ENCODE results near the gene RTP5. TPM values are rescaled to one million over a fixed set of nuclear protein-coding genes. Genes with fewer than 3 reads are reported as not detected.

RTP5 gene
- total RNA-seq, 1 experiment from 2014 or later = not detected

- CTCF ChIA-PET = no interaction called here
- no peaks in the 10 kb centered on the region for H4K20me1 ChIP-seq (ENCODE audit: insufficient read depth)
- no peak for ATAC-seq
These were observed 12.4 kb upstream of the RTP5 start for GRCh38 chr2:241857041-241857541.

GRCh38 chr2:241857572-241858121 is 11.9 kb upstream of the RTP5 start:
- no peaks in the 10 kb centered on the region for H3K36me3 ChIP-seq (ENCODE audit: control insufficient read depth in 1 of 2, insufficient read depth in 2 of 2, low read length in 2 of 2)
- no TSS peak for BruUV-seq (replicated peaks)
- no peaks in the 10 kb centered on the region for H3K79me2 ChIP-seq (ENCODE audit: insufficient read depth, low read length)
- ATAC-seq (no peak), DNase-seq (ENCODE audit: low read depth, low spot score) (no peak)
- no peak overlapping the region for H3K27ac ChIP-seq (ENCODE audit: low read depth, low read length)
- ChIA-PET RAD21 (ENCODE audit: low non-redundant PET in 1 of 2, low total read pairs in 2 of 2, uncharacterized antibody in 2 of 2, unreplicated experiment in 2 of 2) (no interaction called here), CTCF (no interaction called here), POLR2A (no interaction called here)
- H3K9ac ChIP-seq (ENCODE audit: low read length) = no peak overlapping the region
- H3K27me3 ChIP-seq (ENCODE audit: insufficient read depth, low read length) = no peaks in the 10 kb centered on the region
- no peaks in the 10 kb centered on the region for H3K9me2 ChIP-seq (ENCODE audit: insufficient read depth)
- H3K4me3 ChIP-seq (replicated peaks in 1 of 2; ENCODE audit: low read depth in 1 of 2, low read length in 2 of 2) = no peak overlapping the region
- intact Hi-C loops (cut with micrococcal nuclease) = no loop called here
- no peak overlapping the region for H3K4me2 ChIP-seq (ENCODE audit: low read length)
- H3K4me1 ChIP-seq (ENCODE audit: control insufficient read depth in 1 of 2, insufficient read depth in 2 of 2, low read length in 2 of 2) = no peaks in the 10 kb centered on the region; a peak in 1 of 4 replicates
- no peaks in the 10 kb centered on the region for H4K20me1 ChIP-seq (ENCODE audit: insufficient read depth)
- no peaks in the 10 kb centered on the region for H3K9me3 ChIP-seq (ENCODE audit: control insufficient read depth in 1 of 2, insufficient read depth in 1 of 2, low read depth in 1 of 2, low read length in 2 of 2)
- no peak overlapping the region for H2AFZ ChIP-seq (ENCODE audit: low read depth, low read length, poor library complexity, severe bottlenecking)
- TF ChIP-seq, protein P1, sequence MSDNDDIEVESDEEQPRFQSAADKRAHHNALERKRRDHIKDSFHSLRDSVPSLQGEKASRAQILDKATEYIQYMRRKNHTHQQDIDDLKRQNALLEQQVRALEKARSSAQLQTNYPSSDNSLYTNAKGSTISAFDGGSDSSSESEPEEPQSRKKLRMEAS (IDR thresholded peaks at IDR 0.05) = no peak
- TF ChIP-seq CBX3 (IDR thresholded peaks at IDR 0.05; ENCODE audit: low read depth) (no peak), EZH2phosphoT487 (IDR thresholded peaks at IDR 0.05; ENCODE audit: borderline replicate concordance) (no peak), ZFX (IDR thresholded peaks at IDR 0.05) (no peak), ELF1 (IDR thresholded peaks at IDR 0.05; ENCODE audit: borderline replicate concordance, low read depth) (no peak), ZNF274 (IDR thresholded peaks at IDR 0.05; ENCODE audit: low read depth, low read length) (no peak), YY1 (IDR thresholded peaks at IDR 0.05; ENCODE audit: extremely low read depth, insufficient replicate concordance, low read depth, low read length) (no peak), FOSL1 (IDR thresholded peaks at IDR 0.05; ENCODE audit: low read depth) (no peak), JUND (IDR thresholded peaks at IDR 0.05) (no peak), EZH2 (IDR thresholded peaks at IDR 0.05) (no peak), ZBTB33 (IDR thresholded peaks at IDR 0.05; ENCODE audit: extremely low read depth, insufficient replicate concordance, low read length) (no peak)
- TF ChIP-seq, protein P2, sequence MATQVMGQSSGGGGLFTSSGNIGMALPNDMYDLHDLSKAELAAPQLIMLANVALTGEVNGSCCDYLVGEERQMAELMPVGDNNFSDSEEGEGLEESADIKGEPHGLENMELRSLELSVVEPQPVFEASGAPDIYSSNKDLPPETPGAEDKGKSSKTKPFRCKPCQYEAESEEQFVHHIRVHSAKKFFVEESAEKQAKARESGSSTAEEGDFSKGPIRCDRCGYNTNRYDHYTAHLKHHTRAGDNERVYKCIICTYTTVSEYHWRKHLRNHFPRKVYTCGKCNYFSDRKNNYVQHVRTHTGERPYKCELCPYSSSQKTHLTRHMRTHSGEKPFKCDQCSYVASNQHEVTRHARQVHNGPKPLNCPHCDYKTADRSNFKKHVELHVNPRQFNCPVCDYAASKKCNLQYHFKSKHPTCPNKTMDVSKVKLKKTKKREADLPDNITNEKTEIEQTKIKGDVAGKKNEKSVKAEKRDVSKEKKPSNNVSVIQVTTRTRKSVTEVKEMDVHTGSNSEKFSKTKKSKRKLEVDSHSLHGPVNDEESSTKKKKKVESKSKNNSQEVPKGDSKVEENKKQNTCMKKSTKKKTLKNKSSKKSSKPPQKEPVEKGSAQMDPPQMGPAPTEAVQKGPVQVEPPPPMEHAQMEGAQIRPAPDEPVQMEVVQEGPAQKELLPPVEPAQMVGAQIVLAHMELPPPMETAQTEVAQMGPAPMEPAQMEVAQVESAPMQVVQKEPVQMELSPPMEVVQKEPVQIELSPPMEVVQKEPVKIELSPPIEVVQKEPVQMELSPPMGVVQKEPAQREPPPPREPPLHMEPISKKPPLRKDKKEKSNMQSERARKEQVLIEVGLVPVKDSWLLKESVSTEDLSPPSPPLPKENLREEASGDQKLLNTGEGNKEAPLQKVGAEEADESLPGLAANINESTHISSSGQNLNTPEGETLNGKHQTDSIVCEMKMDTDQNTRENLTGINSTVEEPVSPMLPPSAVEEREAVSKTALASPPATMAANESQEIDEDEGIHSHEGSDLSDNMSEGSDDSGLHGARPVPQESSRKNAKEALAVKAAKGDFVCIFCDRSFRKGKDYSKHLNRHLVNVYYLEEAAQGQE (IDR thresholded peaks at IDR 0.05; ENCODE audit: low read depth) = no peak

More at GRCh38 chr2:241857041-241857541, 12.4 kb upstream of the RTP5 start:
- Histone ChIP-seq H3K4me2 (ENCODE audit: low read length) (no peak overlapping the region), H3K4me1 (ENCODE audit: control insufficient read depth in 1 of 2, insufficient read depth in 2 of 2, low read length in 2 of 2) (no peaks in the 10 kb centered on the region; a peak in 1 of 4 replicates), H3K27me3 (ENCODE audit: insufficient read depth, low read length) (no peaks in the 10 kb centered on the region), H3K9me2 (ENCODE audit: insufficient read depth) (no peaks in the 10 kb centered on the region), H2AFZ (ENCODE audit: low read depth, low read length, poor library complexity, severe bottlenecking) (no peak overlapping the region), H3K4me3 (replicated peaks in 1 of 2; ENCODE audit: low read depth in 1 of 2, low read length in 2 of 2) (no peak overlapping the region), H3K27ac (ENCODE audit: low read depth, low read length) (no peak overlapping the region), H3K79me2 (ENCODE audit: insufficient read depth, low read length) (no peaks in the 10 kb centered on the region), H3K9ac (ENCODE audit: low read length) (no peak overlapping the region), H3K36me3 (ENCODE audit: control insufficient read depth in 1 of 2, insufficient read depth in 2 of 2, low read length in 2 of 2) (no peaks in the 10 kb centered on the region), H3K9me3 (ENCODE audit: control insufficient read depth in 1 of 2, insufficient read depth in 1 of 2, low read depth in 1 of 2, low read length in 2 of 2) (no peaks in the 10 kb centered on the region)
- no peak for DNase-seq (ENCODE audit: low read depth, low spot score)
- RAD21 ChIA-PET (ENCODE audit: low non-redundant PET in 1 of 2, low total read pairs in 2 of 2, uncharacterized antibody in 2 of 2, unreplicated experiment in 2 of 2) = no interaction called here
- intact Hi-C loops (cut with micrococcal nuclease) = no loop called here
- BruUV-seq (replicated peaks) = no TSS peak
- TF ChIP-seq ZFX (IDR thresholded peaks at IDR 0.05) = no peak
- TF ChIP-seq, protein P1 (IDR thresholded peaks at IDR 0.05) = no peak
- no peak for TF ChIP-seq RAD21 (IDR thresholded peaks at IDR 0.05; ENCODE audit: low read depth)
- TF ChIP-seq TCF7L2 (IDR thresholded peaks at IDR 0.05; ENCODE audit: borderline replicate concordance, extremely low read depth, insufficient read depth, insufficient read length) = no peak
- TF ChIP-seq CEBPB (IDR thresholded peaks at IDR 0.05; ENCODE audit: low read depth) = no peak
- no peak for TF ChIP-seq ELF1 (IDR thresholded peaks at IDR 0.05; ENCODE audit: borderline replicate concordance, low read depth)
- POLR2A ChIA-PET = no interaction called here

All from HCT116 (cell line).